CD4-positive, alpha-beta T cell (primary cell): ENCODE measurements around the gene CDH20. TPM values are rescaled to one million over a fixed set of nuclear protein-coding genes. Genes with fewer than 3 reads are reported as not detected.

Experiments
- ATAC-seq: fragments of 200-7000 bp; cut with Tn5 transposase; one replicate; pipeline ENCODE4 v1.10.0; 2022; ENCODE audit warnings: mild to moderate bottlenecking; ENCODE audit not compliant: poor library complexity
- CTCF ChIA-PET: fragments of 350-600 bp; sonication (Branson Sonifier 250); formaldehyde crosslinking; loops from one replicate; lab custom pipeline; 2021; ENCODE audit warnings: antibody characterized with exemption, inconsistent platforms; lab: Charles Lee
- POLR2A ChIA-PET: fragments of 350-600 bp; sonication (Branson Sonifier 250); formaldehyde crosslinking; loops from one replicate; lab custom pipeline; 2021; ENCODE audit warnings: antibody characterized with exemption, inconsistent platforms; lab: Charles Lee
- DNase-seq, 14 experiments: peaks; one replicate each; pipeline ENCODE4 v3.0.0-alpha.2; 2013 to 2020; ENCODE audit warnings: mixed read lengths in 2 of 14
- H3K27ac ChIP-seq, 2 donors: one replicate each; pipeline versions ENCODE4 v1.5.1 to v1.7.0; 2013; ENCODE audit warnings: low read length in 2 of 2, low read depth in 1 of 2, mild to moderate bottlenecking in 1 of 2
- H3K27me3 ChIP-seq, 2 experiments: 1 replicate in 1 of 2; 2 replicates in 1 of 2; pipeline versions ENCODE4 v1.6.1 to v1.7.0; 2013; ENCODE audit warnings: low read length in 2 of 2, control low read depth in 1 of 2, mild to moderate bottlenecking in 1 of 2, moderate library complexity in 1 of 2; ENCODE audit not compliant: insufficient read depth in 2 of 2, control insufficient read depth in 1 of 2
- H3K36me3 ChIP-seq: one replicate; pipeline ENCODE4 v1.6.1; 2013; ENCODE audit warnings: low read length, control low read depth; ENCODE audit not compliant: insufficient read depth
- H3K4me1 ChIP-seq: one replicate; pipeline ENCODE4 v1.6.1; 2013; ENCODE audit warnings: low read length, control low read depth; ENCODE audit not compliant: insufficient read depth
- H3K4me3 ChIP-seq: one replicate; pipeline ENCODE4 v1.5.1; 2013; ENCODE audit warnings: mild to moderate bottlenecking, low read length, moderate library complexity
- H3K9me3 ChIP-seq, 2 experiments: 1 replicate in 1 of 2; 2 replicates in 1 of 2; pipeline versions ENCODE4 v1.6.1 to v1.7.0; 2013; ENCODE audit warnings: low read length in 2 of 2, mild to moderate bottlenecking in 2 of 2, control low read depth in 1 of 2, moderate library complexity in 1 of 2; ENCODE audit not compliant: control insufficient read depth in 1 of 2, insufficient read depth in 1 of 2
- H3K27ac Mint-ChIP-seq: one replicate; pipeline ENCODE4 v1.8.0; 2020; ENCODE audit warnings: mixed read lengths
- H3K27me3 Mint-ChIP-seq: one replicate; pipeline ENCODE4 v1.8.0; 2021; ENCODE audit warnings: mixed read lengths
- H3K36me3 Mint-ChIP-seq: one replicate; pipeline ENCODE4 v1.8.0; 2021; ENCODE audit warnings: low read depth, mixed read lengths
- H3K4me1 Mint-ChIP-seq: one replicate; pipeline ENCODE4 v1.8.0; 2021; ENCODE audit warnings: low read depth, mixed read lengths
- H3K4me3 Mint-ChIP-seq: one replicate; pipeline ENCODE4 v1.8.0; 2020; ENCODE audit warnings: mild to moderate bottlenecking, mixed read lengths
- H3K9me3 Mint-ChIP-seq: one replicate; pipeline ENCODE4 v1.8.0; 2020; ENCODE audit warnings: mixed read lengths
- intact Hi-C, 2 experiments: fragments of 100-400 bp; cut with DNase I in 1 of 2; cut with micrococcal nuclease in 1 of 2; formaldehyde crosslinking; loops; one replicate each; pipeline versions ENCODE4 v1.15.1 to v1.9.0; 2023 to 2025; cut with DNase I, micrococcal nuclease
- total RNA-seq, 174 experiments: library from RNA in 2 of 174; stranded (reverse) in 2 of 174; gene quantifications; one replicate each; pipeline ENCODE4 v1.2.3 and lab custom pipeline; 2021 to 2026
- TF ChIP-seq, protein P1 (sequence below): fragments of 200-600 bp; IDR thresholded peaks from one replicate; pipeline ENCODE4 v1.8.0; 2022; ENCODE audit warnings: antibody characterized with exemption, mild to moderate bottlenecking

Gene CDH20
- total RNA-seq, 2 experiments from 2014 or later = 0.16 to 0.39 TPM

GRCh38 chr18:61348230-61348629, 15.0 kb downstream of the CDH20 start:
- Histone ChIP-seq H3K4me3 (no peak overlapping the region), H3K27me3 (no peaks in the 10 kb centered on the region), H3K36me3 (no peaks in the 10 kb centered on the region), H3K9me3 (no peaks in the 10 kb centered on the region), H3K4me1 (no peaks in the 10 kb centered on the region), H3K27ac (no peak overlapping the region)
- intact Hi-C loops = no loop called here
- DNase-seq (no peak), ATAC-seq (no peak)
- CTCF ChIA-PET = no interaction called here
- no peaks in the 10 kb centered on the region for H3K27me3 Mint-ChIP-seq
- POLR2A ChIA-PET = no interaction called here
- TF ChIP-seq, protein P1, sequence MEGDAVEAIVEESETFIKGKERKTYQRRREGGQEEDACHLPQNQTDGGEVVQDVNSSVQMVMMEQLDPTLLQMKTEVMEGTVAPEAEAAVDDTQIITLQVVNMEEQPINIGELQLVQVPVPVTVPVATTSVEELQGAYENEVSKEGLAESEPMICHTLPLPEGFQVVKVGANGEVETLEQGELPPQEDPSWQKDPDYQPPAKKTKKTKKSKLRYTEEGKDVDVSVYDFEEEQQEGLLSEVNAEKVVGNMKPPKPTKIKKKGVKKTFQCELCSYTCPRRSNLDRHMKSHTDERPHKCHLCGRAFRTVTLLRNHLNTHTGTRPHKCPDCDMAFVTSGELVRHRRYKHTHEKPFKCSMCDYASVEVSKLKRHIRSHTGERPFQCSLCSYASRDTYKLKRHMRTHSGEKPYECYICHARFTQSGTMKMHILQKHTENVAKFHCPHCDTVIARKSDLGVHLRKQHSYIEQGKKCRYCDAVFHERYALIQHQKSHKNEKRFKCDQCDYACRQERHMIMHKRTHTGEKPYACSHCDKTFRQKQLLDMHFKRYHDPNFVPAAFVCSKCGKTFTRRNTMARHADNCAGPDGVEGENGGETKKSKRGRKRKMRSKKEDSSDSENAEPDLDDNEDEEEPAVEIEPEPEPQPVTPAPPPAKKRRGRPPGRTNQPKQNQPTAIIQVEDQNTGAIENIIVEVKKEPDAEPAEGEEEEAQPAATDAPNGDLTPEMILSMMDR = no peak
- no peaks in the 10 kb centered on the region for H3K4me1 Mint-ChIP-seq
- no peak overlapping the region for H3K4me3 Mint-ChIP-seq
- peaks cover 5% of the 10 kb centered on the region for H3K9me3 Mint-ChIP-seq
- no peaks in the 10 kb centered on the region for H3K36me3 Mint-ChIP-seq
- no peak overlapping the region for H3K27ac Mint-ChIP-seq

DNA sequence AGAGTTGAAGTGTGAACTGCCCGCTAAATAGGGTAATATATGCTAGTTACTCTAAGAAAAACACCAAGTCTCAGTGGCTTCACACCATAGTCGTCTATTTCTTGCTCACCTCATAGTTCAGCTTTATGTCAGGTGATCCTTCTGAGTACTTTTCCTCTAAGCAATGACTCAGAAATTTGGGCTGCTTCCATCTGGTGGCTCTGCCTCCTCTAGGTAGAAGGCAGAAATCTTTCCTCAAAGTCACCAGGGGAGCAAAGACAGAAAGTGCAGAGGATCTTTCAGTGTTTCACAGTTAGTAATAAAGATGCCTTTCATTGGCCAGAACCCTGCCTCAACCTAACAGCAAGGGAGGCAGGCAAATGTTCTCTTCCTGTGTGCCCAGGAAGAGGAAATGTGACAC, 17.3 kb downstream of the CDH20 start:
- ChIA-PET POLR2A (no interaction called here), CTCF (no interaction called here)
- Mint-ChIP-seq H3K4me3 (no peak overlapping the region), H3K36me3 (no peaks in the 10 kb centered on the region), H3K4me1 (no peaks in the 10 kb centered on the region), H3K27ac (no peak overlapping the region), H3K27me3 (no peaks in the 10 kb centered on the region), H3K9me3 (peaks cover 3% of the 10 kb centered on the region)
- Histone ChIP-seq H3K27ac (no peak overlapping the region), H3K4me3 (no peak overlapping the region), H3K9me3 (no peaks in the 10 kb centered on the region), H3K27me3 (no peaks in the 10 kb centered on the region), H3K36me3 (no peaks in the 10 kb centered on the region), H3K4me1 (no peaks in the 10 kb centered on the region)
- intact Hi-C loops = no loop called here
- no peak for DNase-seq
- ATAC-seq = no peak
- TF ChIP-seq, protein P1 = no peak

- H3K9me3 ChIP-seq = no peaks in the 10 kb centered on the region
- TF ChIP-seq, protein P1 = no peak
- H3K4me1 Mint-ChIP-seq = no peaks in the 10 kb centered on the region
- H3K27me3 Mint-ChIP-seq = no peaks in the 10 kb centered on the region
- no peaks in the 10 kb centered on the region for H3K4me1 ChIP-seq
- DNase-seq (no peak), ATAC-seq (no peak)
- peaks cover 3% of the 10 kb centered on the region for H3K9me3 Mint-ChIP-seq
- H3K4me3 ChIP-seq = no peak overlapping the region
- no peak overlapping the region for H3K27ac Mint-ChIP-seq
- no peak overlapping the region for H3K4me3 Mint-ChIP-seq
- intact Hi-C loops = no loop called here
- no peaks in the 10 kb centered on the region for H3K27me3 ChIP-seq
- H3K36me3 ChIP-seq = no peaks in the 10 kb centered on the region
- H3K36me3 Mint-ChIP-seq = no peaks in the 10 kb centered on the region
- no peak overlapping the region for H3K27ac ChIP-seq
- ChIA-PET CTCF (no interaction called here), POLR2A (no interaction called here)
These were observed 18.8 kb downstream of the CDH20 start for GRCh38 chr18:61352059-61352458.
